ENCODE data around the gene NINJ1. TPM values are rescaled to one million over a fixed set of nuclear protein-coding genes. Genes with fewer than 3 reads are reported as not detected.

Gene NINJ1
- total and polyA plus RNA-seq, 3 donors from 2014 or later = 99.3 to 152 (median 148) TPM

DNA sequence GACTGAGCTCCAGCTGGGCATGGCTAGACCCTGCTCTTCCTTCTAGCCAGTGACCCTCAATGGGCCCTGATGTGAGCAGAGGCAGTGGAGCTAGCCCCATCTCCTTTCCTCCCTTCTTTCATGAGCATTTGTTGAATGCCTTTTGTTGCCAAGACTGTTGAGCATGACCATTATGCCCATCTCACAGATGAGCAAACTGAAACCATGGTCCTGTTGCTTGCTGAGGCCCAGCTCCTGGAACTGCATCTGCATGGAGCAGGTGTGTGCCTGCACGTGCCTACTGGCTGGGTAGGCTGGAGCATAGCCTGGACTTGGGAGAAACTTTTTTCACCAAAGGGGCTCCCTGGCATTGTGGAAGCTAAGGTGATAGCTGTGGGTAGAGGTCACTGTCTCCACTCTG lies 46.9 kb upstream of the NINJ1 start:
- H3K4me3 ChIP-seq = no peak overlapping the region
- H3K27me3 ChIP-seq = no peaks in the 10 kb centered on the region
- intact Hi-C loops (cut with DNase I; ENCODE audit: low total_unique reads) = no loop called here
- H3K36me3 ChIP-seq (ENCODE audit: low read depth, missing control alignments) = no peaks in the 10 kb centered on the region
- H3K4me1 ChIP-seq = peaks cover 3% of the 10 kb centered on the region
- no peak overlapping the region for H3K27ac ChIP-seq
- TF ChIP-seq, protein P1, sequence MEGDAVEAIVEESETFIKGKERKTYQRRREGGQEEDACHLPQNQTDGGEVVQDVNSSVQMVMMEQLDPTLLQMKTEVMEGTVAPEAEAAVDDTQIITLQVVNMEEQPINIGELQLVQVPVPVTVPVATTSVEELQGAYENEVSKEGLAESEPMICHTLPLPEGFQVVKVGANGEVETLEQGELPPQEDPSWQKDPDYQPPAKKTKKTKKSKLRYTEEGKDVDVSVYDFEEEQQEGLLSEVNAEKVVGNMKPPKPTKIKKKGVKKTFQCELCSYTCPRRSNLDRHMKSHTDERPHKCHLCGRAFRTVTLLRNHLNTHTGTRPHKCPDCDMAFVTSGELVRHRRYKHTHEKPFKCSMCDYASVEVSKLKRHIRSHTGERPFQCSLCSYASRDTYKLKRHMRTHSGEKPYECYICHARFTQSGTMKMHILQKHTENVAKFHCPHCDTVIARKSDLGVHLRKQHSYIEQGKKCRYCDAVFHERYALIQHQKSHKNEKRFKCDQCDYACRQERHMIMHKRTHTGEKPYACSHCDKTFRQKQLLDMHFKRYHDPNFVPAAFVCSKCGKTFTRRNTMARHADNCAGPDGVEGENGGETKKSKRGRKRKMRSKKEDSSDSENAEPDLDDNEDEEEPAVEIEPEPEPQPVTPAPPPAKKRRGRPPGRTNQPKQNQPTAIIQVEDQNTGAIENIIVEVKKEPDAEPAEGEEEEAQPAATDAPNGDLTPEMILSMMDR (IDR thresholded peaks at IDR 0.05) = no peak
- TF ChIP-seq POLR2A (IDR thresholded peaks at IDR 0.05) = no peak
- WGBS, 2 donors = 88 to 100% methylated on average over 1 of the region's 1 CpG
- DNase-seq = no peak
- H3K9me3 ChIP-seq = no peaks in the 10 kb centered on the region

DNA sequence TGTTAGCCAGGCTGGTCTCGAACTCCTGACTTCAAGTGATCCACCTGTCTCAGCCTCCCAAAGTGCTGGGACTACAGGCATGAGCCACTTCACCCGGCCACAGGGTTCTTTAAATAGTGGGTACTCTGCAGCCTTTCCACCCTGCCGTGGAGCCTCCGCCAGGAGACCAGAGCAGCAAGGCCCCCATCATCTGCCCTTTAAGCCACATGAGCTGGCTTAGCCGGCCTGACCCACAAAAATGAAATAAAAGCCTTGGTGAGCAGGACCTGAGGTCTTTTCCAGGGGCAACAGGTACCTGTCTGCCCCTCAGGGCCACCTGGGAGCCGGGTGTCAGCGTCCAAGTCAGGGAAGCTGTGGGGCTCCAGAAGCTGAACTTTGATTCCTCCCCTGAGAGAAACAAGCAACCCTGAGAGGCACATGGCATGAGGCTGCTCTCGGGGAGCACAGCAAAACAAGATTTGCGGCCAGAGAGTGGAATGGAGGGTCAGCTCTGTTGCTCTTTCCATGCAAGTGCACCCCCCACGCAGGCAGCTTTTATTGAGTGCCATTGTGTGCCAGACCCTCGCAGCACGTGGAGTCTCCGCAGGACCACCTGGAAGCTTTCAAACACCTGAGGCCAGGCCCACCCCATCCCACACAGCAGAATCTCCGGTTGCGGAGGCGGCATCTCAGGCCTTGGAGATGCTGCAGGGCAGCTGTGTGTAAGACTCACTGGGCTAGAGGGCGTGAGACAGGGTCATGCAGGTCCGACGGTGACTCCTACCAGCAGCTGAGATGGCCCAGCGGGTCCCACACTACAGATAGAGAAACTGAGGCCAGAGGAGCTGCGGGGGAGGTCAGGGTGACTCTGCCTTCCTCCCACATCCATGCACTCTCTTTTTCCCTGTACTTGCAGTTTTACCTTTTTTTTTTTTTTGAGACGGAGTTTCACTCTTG lies 45.1 kb upstream of the NINJ1 start:
- Histone ChIP-seq H3K9me3 (no peaks in the 10 kb centered on the region), H3K4me3 (no peak overlapping the region), H3K27ac (no peak overlapping the region), H3K27me3 (no peaks in the 10 kb centered on the region), H3K4me1 (peaks cover 3% of the 10 kb centered on the region), H3K36me3 (ENCODE audit: low read depth, missing control alignments) (no peaks in the 10 kb centered on the region)
- intact Hi-C loops (cut with DNase I; ENCODE audit: low total_unique reads) = no loop called here
- no peak for DNase-seq
- TF ChIP-seq POLR2A (IDR thresholded peaks at IDR 0.05) = no peak
- TF ChIP-seq, protein P1 (IDR thresholded peaks at IDR 0.05) = no peak
- WGBS, 2 donors = 88 to 89% methylated on average over 8 to 21 of the region's 22 CpGs

DNA sequence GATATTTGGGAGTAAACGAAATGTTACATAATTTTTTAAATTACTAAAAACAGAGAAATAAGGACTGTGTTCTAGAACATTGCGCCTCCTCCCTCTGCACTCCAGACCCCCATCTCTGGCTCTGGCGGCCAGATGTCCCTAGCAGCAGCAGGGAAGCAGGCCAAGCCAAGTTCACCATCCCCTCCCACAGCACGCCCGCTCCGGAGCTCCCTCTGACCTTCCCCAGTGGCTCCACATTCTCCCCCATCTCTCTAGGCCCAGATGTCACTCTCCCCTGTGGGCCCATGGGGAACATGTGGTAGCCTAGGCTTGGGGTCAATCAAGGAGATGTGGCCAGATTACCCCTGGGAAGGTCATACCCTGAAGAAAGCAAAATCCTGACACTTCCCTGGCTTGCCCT lies 43.6 kb upstream of the NINJ1 start:
- H3K4me1 ChIP-seq = no peaks in the 10 kb centered on the region
- no peak for TF ChIP-seq POLR2A (IDR thresholded peaks at IDR 0.05)
- TF ChIP-seq, protein P1 (IDR thresholded peaks at IDR 0.05) = no peak
- no peak overlapping the region for H3K27ac ChIP-seq
- DNase-seq = no peak
- 65 to 72% methylated on average over 6 of the region's 6 CpGs for WGBS, 2 donors
- intact Hi-C loops (cut with DNase I; ENCODE audit: low total_unique reads) = no loop called here
- no peak overlapping the region for H3K4me3 ChIP-seq
- no peaks in the 10 kb centered on the region for H3K36me3 ChIP-seq (ENCODE audit: low read depth, missing control alignments)
- H3K9me3 ChIP-seq = no peaks in the 10 kb centered on the region
- no peaks in the 10 kb centered on the region for H3K27me3 ChIP-seq

DNA sequence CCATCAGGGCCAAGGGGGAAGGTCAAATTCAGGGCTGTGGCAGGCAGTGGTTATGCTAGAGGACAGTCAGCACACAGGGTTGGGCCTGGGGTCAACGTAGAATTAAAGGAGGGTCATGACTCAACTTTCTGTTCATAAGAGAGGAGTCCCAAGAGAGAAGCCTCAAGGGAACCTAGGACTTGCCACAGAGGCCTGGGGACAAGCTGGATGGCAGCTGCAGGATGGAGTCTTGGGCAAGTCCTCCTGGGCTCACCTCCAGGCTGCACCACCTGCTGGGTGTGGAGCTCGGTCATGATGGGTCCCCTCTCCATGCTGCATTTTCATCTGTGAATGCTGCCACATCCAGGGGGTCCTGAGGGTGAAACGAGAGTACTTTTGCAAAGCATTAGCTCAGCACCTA lies 40.9 kb upstream of the NINJ1 start:
- no peak overlapping the region for H3K4me3 ChIP-seq
- H3K27me3 ChIP-seq = no peaks in the 10 kb centered on the region
- H3K4me1 ChIP-seq = no peaks in the 10 kb centered on the region
- DNase-seq = no peak
- H3K9me3 ChIP-seq = no peaks in the 10 kb centered on the region
- 79 to 89% methylated on average over 3 of the region's 3 CpGs for WGBS, 2 donors
- no peak overlapping the region for H3K27ac ChIP-seq
- TF ChIP-seq POLR2A (IDR thresholded peaks at IDR 0.05) = no peak
- TF ChIP-seq, protein P1 (IDR thresholded peaks at IDR 0.05) = no peak
- intact Hi-C loops (cut with DNase I; ENCODE audit: low total_unique reads) = no loop called here
- no peaks in the 10 kb centered on the region for H3K36me3 ChIP-seq (ENCODE audit: low read depth, missing control alignments)
